MM.1S (cell line): ENCODE data around the gene MICAL2.

Experiments
- CTCF ChIP-seq: fragments of 300-600 bp; sonication (generic); IDR thresholded peaks from 2 replicates; pipeline ENCODE4 v1.5.1; 2016; ENCODE audit warnings: antibody characterized with exemption, low read length, mixed read lengths
- EZH2 ChIP-seq: fragments of 300-600 bp; sonication (generic); optimal IDR thresholded peaks from 2 replicates; pipeline ENCODE3; 2017; ENCODE audit warnings: low read depth, mild to moderate bottlenecking, antibody characterized with exemption, low read length, mixed read lengths

GRCh38 chr11:12092714-12093113 lies 17.7 kb upstream of the MICAL2 start:
- TF ChIP-seq CTCF (no peak), EZH2 (no peak)
